Spleen (tissue), 11 donors: ENCODE results near the gene TRPM7. TPM values are rescaled to one million over a fixed set of nuclear protein-coding genes. Genes with fewer than 3 reads are reported as not detected.

Experiments used
- DNase-seq: peaks from one replicate; pipeline ENCODE4 v3.0.0-alpha.2; 2020
- H3K27ac ChIP-seq, 8 donors: fragments of 200-600 bp; sonication (generic) in 7 of 8; 1 replicate in 4 of 8; 2 replicates in 4 of 8; pipeline versions ENCODE4 v1.5.0 to v1.8.0; 2016 to 2021; ENCODE audit warnings: inconsistent platforms in 4 of 8, mild to moderate bottlenecking in 4 of 8, moderate library complexity in 1 of 8
- H3K27me3 ChIP-seq, 7 donors: fragments of 200-600 bp; sonication (generic) in 6 of 7; replicated peaks in 1 of 7; 1 replicate in 4 of 7; 2 replicates in 3 of 7; pipeline versions ENCODE4 v1.5.0 to v1.8.0; 2016 to 2021; ENCODE audit warnings: inconsistent platforms in 3 of 7, mild to moderate bottlenecking in 1 of 7
- H3K36me3 ChIP-seq, 6 donors: fragments of 200-600 bp; sonication (generic) in 5 of 6; 1 replicate in 4 of 6; 2 replicates in 2 of 6; pipeline versions ENCODE4 v1.5.0 to v1.8.0; 2016 to 2021; ENCODE audit warnings: inconsistent platforms in 2 of 6
- H3K4me1 ChIP-seq, 6 donors: fragments of 200-600 bp; sonication (generic) in 5 of 6; 1 replicate in 3 of 6; 2 replicates in 3 of 6; pipeline versions ENCODE4 v1.5.0 to v1.8.0; 2016 to 2021; ENCODE audit warnings: inconsistent platforms in 3 of 6
- H3K4me3 ChIP-seq, 8 donors: fragments of 200-600 bp; sonication (generic) in 7 of 8; 1 replicate in 4 of 8; 2 replicates in 4 of 8; pipeline versions ENCODE4 v1.5.0 to v1.8.0; 2016 to 2021; ENCODE audit warnings: inconsistent platforms in 4 of 8, mild to moderate bottlenecking in 4 of 8, moderate library complexity in 2 of 8
- H3K9me3 ChIP-seq, 8 donors: fragments of 200-600 bp; sonication (generic) in 7 of 8; 1 replicate in 4 of 8; 2 replicates in 4 of 8; pipeline versions ENCODE4 v1.5.0 to v1.8.0; 2016 to 2021; ENCODE audit warnings: inconsistent platforms in 4 of 8
- CTCF ChIP-seq, 11 experiments: fragments of 200-600 bp in 7 of 11; fragments of 450-650 bp in 4 of 11; sonication (generic) in 4 of 11; IDR thresholded peaks in 8 of 11; conservative IDR thresholded peaks in 3 of 11; 1 replicate in 7 of 11; 2 replicates in 4 of 11; pipeline versions ENCODE4 v1.4.0 to v1.8.0; 2016 to 2021; ENCODE audit warnings: antibody characterized with exemption in 11 of 11, inconsistent platforms in 4 of 11, mild to moderate bottlenecking in 1 of 11
- POLR2A ChIP-seq, 3 donors: fragments of 450-650 bp; IDR thresholded peaks; one replicate each; pipeline ENCODE4 v1.5.1; 2017; ENCODE audit warnings: antibody characterized with exemption in 3 of 3, mild to moderate bottlenecking in 1 of 3
- POLR2AphosphoS5 ChIP-seq, 3 donors: sonication (generic); formaldehyde crosslinking; IDR thresholded peaks; one replicate each; pipeline ENCODE4 v1.5.1; 2017; ENCODE audit warnings: antibody characterized with exemption in 3 of 3
- WGBS, 5 donors: extraction: QIAGEN DNeasy Blood & Tissue Kit in 3 of 5; methylation state at CpG; one replicate each; pipeline versions ENCODE4 v1.1.5 to v1.1.7; 2013 to 2018; 5-methylcytosine and 5-hydroxymethylcytosine counted together
- intact Hi-C: fragments of 100-400 bp; cut with DNase I; formaldehyde crosslinking; loops from one replicate; pipeline ENCODE4 v1.15.0; 2023; ENCODE audit warnings: low total_unique reads
- polyA plus RNA-seq, 3 donors: library from polyadenylated mRNA; stranded (reverse); fragments of 200-250 nt; gene quantifications; one replicate each; pipeline ENCODE4 v1.2.1, GENCODE V29; 2013
- total RNA-seq, 7 donors: library from RNA; depleted of rRNA in 3 of 7; stranded (reverse); fragments of >200 nt in 3 of 7; fragmentation: NEBNext Ultra II Directional in 4 of 7; extraction: Animal tissue kit (Norgen Biotek cat#: 25700) in 4 of 7; gene quantifications; one replicate each; pipeline versions ENCODE4 v1.1.0 to v1.2.1, GENCODE V29; 2016 to 2021
- donor health status: healthy with polysubstance abuse.
- donor health status: DM: no; HTN: no; CAD: no; lungs with moderate emphysema.
- donor health status: DM: no; HTN: no; CAD: no.
- donor health status: Bipolar disorder and iron deficiency.
- donor health status: healthy.
- donor health status: DM: no; HTN: no; CAD: no.
- donor health status: DM: yes; HTN: yes; CAD: no.

TRPM7 gene
- total and polyA plus RNA-seq, 10 donors, result 6.4 to 101 (median 46.7) TPM

GRCh38 chr15:50556642-50557371, 129.8 kb downstream of the TRPM7 start:
- intact Hi-C loops, result no loop called here
- Histone ChIP-seq H3K4me3 (no peak overlapping the region), H3K4me1 (no peaks in the 10 kb centered on the region), H3K27me3 (no peaks in the 10 kb centered on the region), H3K27ac (no peak overlapping the region), H3K36me3 (peaks cover 0 to 49% (median 14%) of the 10 kb centered on the region in 6 donors), H3K9me3 (no peaks in the 10 kb centered on the region)
- DNase-seq, result no peak
- WGBS, 5 donors, result 85 to 98% (median 95%) methylated on average over 2 of the region's 2 CpGs
- TF ChIP-seq POLR2A (IDR thresholded peaks at IDR 0.05), result no peak
- no peak for TF ChIP-seq POLR2AphosphoS5 (IDR thresholded peaks at IDR 0.05)
- TF ChIP-seq CTCF (IDR thresholded peaks at IDR 0.05 in 8 of 11, conservative IDR thresholded peaks at IDR 0.05 in 3 of 11), result no peak

GRCh38 chr15:50552238-50552637, 134.4 kb downstream of the TRPM7 start:
- WGBS, 5 donors, result 66 to 80% (median 74%) methylated on average over 4 of the region's 4 CpGs
- H3K4me3 ChIP-seq, result no peak overlapping the region

GRCh38 chr15:50549326-50549725, 137.3 kb downstream of the TRPM7 start:
- H3K27ac ChIP-seq, result no peak overlapping the region
- no peak for DNase-seq
- H3K36me3 ChIP-seq, result no peaks in the 10 kb centered on the region
- WGBS, 5 donors, result 87 to 92% (median 91%) methylated on average over 7 of the region's 7 CpGs
- TF ChIP-seq POLR2A (IDR thresholded peaks at IDR 0.05) (no peak), POLR2AphosphoS5 (IDR thresholded peaks at IDR 0.05) (no peak), CTCF (IDR thresholded peaks at IDR 0.05 in 8 of 11, conservative IDR thresholded peaks at IDR 0.05 in 3 of 11) (no peak)
- H3K4me1 ChIP-seq, result no peaks in the 10 kb centered on the region
- no peaks in the 10 kb centered on the region for H3K27me3 ChIP-seq
- no peak overlapping the region for H3K4me3 ChIP-seq
- intact Hi-C loops, result no loop called here
- no peaks in the 10 kb centered on the region for H3K9me3 ChIP-seq

More at GRCh38 chr15:50552238-50552637, 134.4 kb downstream of the TRPM7 start:
- Histone ChIP-seq H3K36me3 (peaks cover 0 to 6% (median 0%) of the 10 kb centered on the region in 6 donors), H3K9me3 (no peaks in the 10 kb centered on the region), H3K27ac (no peak overlapping the region), H3K27me3 (no peaks in the 10 kb centered on the region), H3K4me1 (no peaks in the 10 kb centered on the region)
- DNase-seq, result no peak
- no peak for TF ChIP-seq POLR2A (IDR thresholded peaks at IDR 0.05)
- no peak for TF ChIP-seq CTCF (IDR thresholded peaks at IDR 0.05 in 8 of 11, conservative IDR thresholded peaks at IDR 0.05 in 3 of 11)
- no peak for TF ChIP-seq POLR2AphosphoS5 (IDR thresholded peaks at IDR 0.05)
- intact Hi-C loops, result no loop called here

- no peak for DNase-seq
- Histone ChIP-seq H3K9me3 (no peaks in the 10 kb centered on the region), H3K4me3 (no peak within 1 kb of the TSS), H3K27me3 (peaks cover 0 to 4% (median 0%) of the 10 kb centered on the region in 7 donors), H3K27ac (no peak within 1 kb of the TSS), H3K36me3 (no peaks in the 10 kb centered on the region), H3K4me1 (no peaks in the 10 kb centered on the region)
- 92 to 96% (median 96%) methylated on average over 5 of the region's 5 CpGs for WGBS, 5 donors
- intact Hi-C loops, result no loop called here
- TF ChIP-seq POLR2A (IDR thresholded peaks at IDR 0.05), result no peak
- TF ChIP-seq CTCF (IDR thresholded peaks at IDR 0.05 in 8 of 11, conservative IDR thresholded peaks at IDR 0.05 in 3 of 11), result no peak
- no peak for TF ChIP-seq POLR2AphosphoS5 (IDR thresholded peaks at IDR 0.05)
These were observed 140.0 kb downstream of the TRPM7 start, which contains the start of gene USP50 for GRCh38 chr15:50546566-50546965. TSS of gene USP50 (minus strand) at chr15:50546666. CDS start at chr15:50546525, 141 bp downstream.
